ENCODE measurements around the gene PLA2G7. TPM values are rescaled to one million over a fixed set of nuclear protein-coding genes. Genes with fewer than 3 reads are reported as not detected.
A peak's percentile ranks its signal among the peaks of the same experiment; 100 is the strongest.
"Not testable (repeated sequence)": the region's sequence is repeated elsewhere in the genome, so short reads cannot be mapped to it uniquely, and the experiment has no call there.

Gene PLA2G7
- total RNA-seq, 1 donor from 2014 or later: 1.8 TPM

DNA sequence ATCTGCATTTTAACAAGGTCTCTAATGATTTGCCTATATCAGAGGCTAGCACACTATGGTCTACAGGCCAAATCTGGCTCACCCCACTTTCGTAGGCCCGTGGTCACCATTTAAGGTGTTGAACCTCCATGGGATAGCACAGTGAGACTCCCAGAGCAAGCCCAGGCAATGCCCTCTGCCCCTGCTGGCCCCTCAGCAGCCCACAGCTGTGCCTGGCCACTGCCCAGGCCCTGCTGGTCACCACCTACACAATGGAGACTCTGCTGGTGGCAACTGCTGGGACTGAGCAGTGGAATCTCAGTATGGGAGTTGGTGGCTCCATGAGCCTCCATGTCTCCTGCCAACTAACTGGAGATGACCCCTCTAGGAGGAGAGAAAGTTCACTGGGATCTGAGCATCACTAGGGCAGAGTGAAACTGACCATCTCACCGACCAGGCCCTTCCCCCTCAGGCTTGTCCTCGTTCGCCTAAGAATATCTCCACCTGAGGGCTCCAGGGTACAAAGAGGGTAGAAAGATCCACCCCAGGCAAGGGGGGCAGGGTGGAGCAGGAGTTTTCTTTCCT is 13.8 kb upstream of the PLA2G7 start:
- TF ChIP-seq EZH2 (IDR thresholded peaks at IDR 0.05): no peak
- TF ChIP-seq, protein P1, sequence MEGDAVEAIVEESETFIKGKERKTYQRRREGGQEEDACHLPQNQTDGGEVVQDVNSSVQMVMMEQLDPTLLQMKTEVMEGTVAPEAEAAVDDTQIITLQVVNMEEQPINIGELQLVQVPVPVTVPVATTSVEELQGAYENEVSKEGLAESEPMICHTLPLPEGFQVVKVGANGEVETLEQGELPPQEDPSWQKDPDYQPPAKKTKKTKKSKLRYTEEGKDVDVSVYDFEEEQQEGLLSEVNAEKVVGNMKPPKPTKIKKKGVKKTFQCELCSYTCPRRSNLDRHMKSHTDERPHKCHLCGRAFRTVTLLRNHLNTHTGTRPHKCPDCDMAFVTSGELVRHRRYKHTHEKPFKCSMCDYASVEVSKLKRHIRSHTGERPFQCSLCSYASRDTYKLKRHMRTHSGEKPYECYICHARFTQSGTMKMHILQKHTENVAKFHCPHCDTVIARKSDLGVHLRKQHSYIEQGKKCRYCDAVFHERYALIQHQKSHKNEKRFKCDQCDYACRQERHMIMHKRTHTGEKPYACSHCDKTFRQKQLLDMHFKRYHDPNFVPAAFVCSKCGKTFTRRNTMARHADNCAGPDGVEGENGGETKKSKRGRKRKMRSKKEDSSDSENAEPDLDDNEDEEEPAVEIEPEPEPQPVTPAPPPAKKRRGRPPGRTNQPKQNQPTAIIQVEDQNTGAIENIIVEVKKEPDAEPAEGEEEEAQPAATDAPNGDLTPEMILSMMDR (IDR thresholded peaks at IDR 0.05): no peak
- TF ChIP-seq EZH2phosphoT487 (IDR thresholded peaks at IDR 0.05): no peak
- Mint-ChIP-seq H3K36me3 (no peaks in the 10 kb centered on the region), H3K4me3 (no peak overlapping the region), H3K27me3 (ENCODE audit: insufficient read depth, low read depth) (no peaks in the 10 kb centered on the region), H3K9me3 (no peaks in the 10 kb centered on the region), H3K4me1 (peaks cover 9% of the 10 kb centered on the region), H3K27ac (no peak overlapping the region)
- Histone ChIP-seq H4K20me1 (ENCODE audit: low read depth) (no peaks in the 10 kb centered on the region), H3K9ac (no peak overlapping the region), H2AFZ (replicated peaks) (peak overlapping the region; percentile 26), H3F3A (ENCODE audit: low read depth) (peaks cover 12% of the 10 kb centered on the region), H3K36me3 (no peaks in the 10 kb centered on the region), H3K4me2 (no peak overlapping the region), H3K4me3 (no peak overlapping the region), H3K79me2 (ENCODE audit: low read depth) (no peaks in the 10 kb centered on the region), H3K27ac (no peak overlapping the region), H3K27me3 (no peaks in the 10 kb centered on the region), H3K9me3 (ENCODE audit: low read depth) (no peaks in the 10 kb centered on the region), H3K4me1 (peaks cover 12% of the 10 kb centered on the region)
- no peak for DNase-seq (ENCODE audit: low spot score)

DNA sequence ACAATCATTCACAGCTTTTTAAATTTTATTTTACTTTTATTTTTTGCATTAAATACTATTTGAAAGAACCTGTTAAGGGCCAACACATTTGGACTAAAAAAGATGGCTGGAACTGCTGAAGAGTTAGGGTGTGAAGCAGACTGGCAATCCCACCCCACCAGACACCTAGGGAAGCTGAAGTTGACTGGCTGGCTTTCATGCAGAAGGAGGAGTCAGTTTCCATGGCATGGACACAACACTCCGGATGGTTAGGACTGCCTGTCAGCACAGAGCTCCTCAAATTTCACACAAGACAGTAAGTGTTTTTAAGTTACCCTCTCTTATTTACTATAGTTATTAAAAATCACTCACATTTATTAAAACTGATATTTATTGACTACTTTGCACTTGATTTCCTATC is 11.5 kb upstream of the PLA2G7 start, which contains the start of gene ANKRD66:
Gene ANKRD66, plus strand, starts transcription at position 238 of the 400 bp plus-strand sequence. CDS start 5,016 bp downstream, outside the sequence.
- H3K9ac ChIP-seq: no peak within 1 kb of the TSS
- TF ChIP-seq EZH2phosphoT487 (IDR thresholded peaks at IDR 0.05) (no peak), EZH2 (IDR thresholded peaks at IDR 0.05) (no peak)
- TF ChIP-seq, protein P1 (IDR thresholded peaks at IDR 0.05): no peak
- H3K27me3 Mint-ChIP-seq (ENCODE audit: insufficient read depth, low read depth): no peaks in the 10 kb centered on the region
- H3K4me3 Mint-ChIP-seq: no peak within 1 kb of the TSS
- H4K20me1 ChIP-seq (ENCODE audit: low read depth): no peaks in the 10 kb centered on the region
- peaks cover 12% of the 10 kb centered on the region for H3F3A ChIP-seq (ENCODE audit: low read depth)
- no peaks in the 10 kb centered on the region for H3K36me3 ChIP-seq
- H3K4me2 ChIP-seq: no peak within 1 kb of the TSS
- H3K79me2 ChIP-seq (ENCODE audit: low read depth): no peaks in the 10 kb centered on the region
- H3K4me1 Mint-ChIP-seq: peaks cover 9% of the 10 kb centered on the region
- peaks cover 12% of the 10 kb centered on the region for H3K4me1 ChIP-seq
- no peaks in the 10 kb centered on the region for H3K27me3 ChIP-seq
- no peaks in the 10 kb centered on the region for H3K36me3 Mint-ChIP-seq
- H3K27ac Mint-ChIP-seq: no peak within 1 kb of the TSS
- no peaks in the 10 kb centered on the region for H3K9me3 ChIP-seq (ENCODE audit: low read depth)
- no peak within 1 kb of the TSS for H3K27ac ChIP-seq
- H3K4me3 ChIP-seq: no peak within 1 kb of the TSS
- no peak for DNase-seq (ENCODE audit: low spot score)
- H2AFZ ChIP-seq (replicated peaks): no peak within 1 kb of the TSS
- H3K9me3 Mint-ChIP-seq: no peaks in the 10 kb centered on the region

DNA sequence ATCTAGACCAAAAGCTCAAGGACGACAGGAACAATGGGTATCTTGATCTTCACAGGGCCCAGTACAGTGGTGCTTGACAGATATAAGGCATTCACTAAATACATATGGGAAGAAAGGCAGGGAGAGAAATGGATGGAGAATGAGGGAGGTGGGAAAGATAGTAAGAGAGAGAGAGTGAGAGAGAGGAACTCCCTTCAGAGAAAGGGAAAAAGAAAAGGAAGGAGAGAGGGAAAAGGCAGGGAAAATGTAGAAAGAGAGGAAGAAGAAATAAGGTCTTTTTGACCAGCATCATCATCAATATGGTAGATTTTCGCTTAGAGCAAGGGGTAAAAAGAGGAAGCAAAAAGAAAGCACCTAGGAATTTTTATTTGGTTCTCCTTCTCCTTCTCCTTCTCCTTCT is 10.8 kb upstream of the PLA2G7 start:
- peaks cover 12% of the 10 kb centered on the region for H3F3A ChIP-seq (ENCODE audit: low read depth)
- TF ChIP-seq, protein P1 (IDR thresholded peaks at IDR 0.05): no peak
- TF ChIP-seq EZH2phosphoT487 (IDR thresholded peaks at IDR 0.05): no peak
- H3K79me2 ChIP-seq (ENCODE audit: low read depth): no peaks in the 10 kb centered on the region
- H3K9me3 ChIP-seq (ENCODE audit: low read depth): no peaks in the 10 kb centered on the region
- H2AFZ ChIP-seq (replicated peaks): no peak overlapping the region
- Mint-ChIP-seq H3K36me3 (no peaks in the 10 kb centered on the region), H3K9me3 (no peaks in the 10 kb centered on the region), H3K27ac (no peak overlapping the region), H3K27me3 (ENCODE audit: insufficient read depth, low read depth) (no peaks in the 10 kb centered on the region), H3K4me3 (no peak overlapping the region), H3K4me1 (peaks cover 9% of the 10 kb centered on the region)
- no peaks in the 10 kb centered on the region for H3K36me3 ChIP-seq
- H4K20me1 ChIP-seq (ENCODE audit: low read depth): no peaks in the 10 kb centered on the region
- no peak overlapping the region for H3K4me3 ChIP-seq
- H3K27ac ChIP-seq: no peak overlapping the region
- no peaks in the 10 kb centered on the region for H3K27me3 ChIP-seq
- no peak overlapping the region for H3K9ac ChIP-seq
- H3K4me2 ChIP-seq: no peak overlapping the region
- H3K4me1 ChIP-seq: peaks cover 12% of the 10 kb centered on the region
- DNase-seq (ENCODE audit: low spot score): no peak

DNA sequence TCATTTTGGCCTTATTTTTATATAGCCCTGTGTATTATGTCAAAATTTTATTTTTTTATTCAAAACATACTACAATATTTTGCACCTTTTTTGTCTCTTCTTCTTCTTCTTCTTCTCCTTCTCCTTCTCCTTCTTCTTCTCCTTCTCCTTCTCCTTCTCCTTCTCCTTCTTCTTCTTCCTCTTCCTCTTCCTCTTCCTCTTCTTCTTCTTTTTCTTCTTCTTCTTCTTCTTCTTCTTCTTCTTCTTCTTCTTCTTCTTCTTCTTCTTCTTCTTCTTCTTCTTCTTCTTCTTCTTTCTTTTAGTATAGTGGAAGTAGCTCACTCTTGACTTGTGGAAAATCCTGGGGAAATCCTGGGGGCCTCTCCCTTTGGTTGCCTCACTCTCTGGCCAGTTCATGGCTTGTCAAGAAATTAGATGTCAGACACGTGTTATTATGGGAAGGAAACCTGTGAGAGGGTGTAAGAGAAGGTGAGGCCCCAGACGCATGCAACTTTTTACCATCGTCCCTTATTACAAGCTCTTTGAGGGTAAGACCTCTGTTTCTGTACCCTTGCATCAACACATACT is 9.1 kb upstream of the PLA2G7 start:
- not testable (repeated sequence) for H3K4me3 ChIP-seq; H3K36me3 ChIP-seq; H3F3A ChIP-seq (ENCODE audit: low read depth); DNase-seq (ENCODE audit: low spot score); H3K9me3 Mint-ChIP-seq; H3K9ac ChIP-seq; H4K20me1 ChIP-seq (ENCODE audit: low read depth); H3K4me1 Mint-ChIP-seq; H3K27me3 Mint-ChIP-seq (ENCODE audit: insufficient read depth, low read depth); H3K27me3 ChIP-seq; H3K4me1 ChIP-seq; H2AFZ ChIP-seq (replicated peaks); H3K79me2 ChIP-seq (ENCODE audit: low read depth); H3K4me3 Mint-ChIP-seq; H3K9me3 ChIP-seq (ENCODE audit: low read depth); H3K27ac ChIP-seq; H3K4me2 ChIP-seq; H3K27ac Mint-ChIP-seq; H3K36me3 Mint-ChIP-seq

All from neural progenitor cell (in vitro differentiated cells).